GM12891 (cell line): ENCODE results near the gene PTPRD.

ENCODE experiments used
- PAX5 ChIP-seq: IDR thresholded peaks from 2 replicates; pipeline ENCODE4 v1.6.1; 2011; ENCODE audit warnings: low read length, moderate library complexity, mild to moderate bottlenecking; ENCODE audit not compliant: insufficient read depth, severe bottlenecking
- POLR2A ChIP-seq: IDR thresholded peaks from 2 replicates; pipeline ENCODE4 v1.6.1; 2011; ENCODE audit warnings: low read depth, low read length, control low read depth
- POLR2AphosphoS5 ChIP-seq: IDR thresholded peaks from 2 replicates; pipeline ENCODE4 v1.6.1; 2011; ENCODE audit warnings: low read depth, low read length, control low read depth
- POU2F2 ChIP-seq: IDR thresholded peaks from 2 replicates; pipeline ENCODE4 v1.6.1; 2011; ENCODE audit warnings: low read depth, mild to moderate bottlenecking, control low read depth, low read length, moderate library complexity
- SPI1 ChIP-seq: IDR thresholded peaks from 2 replicates; pipeline ENCODE4 v1.6.1; 2011; ENCODE audit warnings: low read depth, low read length, control low read depth
- TAF1 ChIP-seq: IDR thresholded peaks from 2 replicates; pipeline ENCODE4 v1.6.1; 2011; ENCODE audit warnings: low read depth, low read length, control low read depth

DNA sequence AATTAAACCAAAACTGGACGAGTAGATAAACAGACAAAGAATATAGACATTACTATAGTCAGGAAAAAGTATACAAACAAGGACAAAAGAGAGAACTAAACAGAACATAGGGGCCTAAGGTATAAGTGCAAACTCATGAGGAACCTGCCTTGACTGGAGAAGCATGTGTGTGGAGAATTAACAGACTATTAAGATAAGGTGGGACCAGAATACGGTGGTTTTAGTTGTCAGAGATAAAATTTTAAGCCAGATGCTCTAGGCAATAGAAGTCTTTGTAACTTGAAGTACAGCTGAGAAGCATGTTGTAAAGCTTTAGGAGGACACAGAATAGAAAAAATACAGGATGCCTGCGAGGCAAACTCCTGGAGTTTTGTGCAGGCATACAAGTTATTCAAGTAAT lies 707.1 kb downstream of the PTPRD start:
- TF ChIP-seq POLR2A, result no peak
- TF ChIP-seq TAF1, result no peak
- no peak for TF ChIP-seq POU2F2
- TF ChIP-seq POLR2AphosphoS5, result no peak
- no peak for TF ChIP-seq PAX5
- TF ChIP-seq SPI1, result no peak
